Measurements from ENCODE around the gene FGF14.

The FGF14 gene

DNA sequence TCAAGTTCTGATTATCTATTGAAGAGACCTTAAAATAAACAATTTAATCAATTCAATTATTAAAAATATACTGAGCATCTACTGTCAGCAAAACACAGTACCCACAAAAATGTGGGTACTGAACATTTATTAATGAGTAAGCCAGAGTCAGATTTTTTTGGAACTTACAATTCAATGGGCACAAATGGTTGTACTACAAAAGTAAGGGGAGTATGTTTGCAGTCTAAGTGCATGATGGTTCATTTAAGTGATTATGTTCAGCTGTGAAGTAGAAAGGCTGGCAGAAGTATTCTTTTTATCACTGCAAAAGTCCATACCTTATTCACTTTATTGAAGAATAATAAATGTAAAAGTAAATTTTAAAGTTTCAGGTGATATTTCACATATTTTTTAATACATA is 27.6 kb downstream of the FGF14 start:
- no peak for TF ChIP-seq Cebpa-rat (IDR thresholded peaks at IDR 0.05)
- H3K36me3 ChIP-seq = no peaks in the 10 kb centered on the region
- H3K9me3 ChIP-seq = no peaks in the 10 kb centered on the region
- H3K4me3 ChIP-seq = no peak overlapping the region
- H3K27ac ChIP-seq = no peak overlapping the region
- H4K20me1 ChIP-seq = no peaks in the 10 kb centered on the region
- no peaks in the 10 kb centered on the region for H3K4me1 ChIP-seq
- no peaks in the 10 kb centered on the region for H3K27me3 ChIP-seq
- H3K4me2 ChIP-seq = no peak overlapping the region
- H3K9ac ChIP-seq = no peak overlapping the region

DNA sequence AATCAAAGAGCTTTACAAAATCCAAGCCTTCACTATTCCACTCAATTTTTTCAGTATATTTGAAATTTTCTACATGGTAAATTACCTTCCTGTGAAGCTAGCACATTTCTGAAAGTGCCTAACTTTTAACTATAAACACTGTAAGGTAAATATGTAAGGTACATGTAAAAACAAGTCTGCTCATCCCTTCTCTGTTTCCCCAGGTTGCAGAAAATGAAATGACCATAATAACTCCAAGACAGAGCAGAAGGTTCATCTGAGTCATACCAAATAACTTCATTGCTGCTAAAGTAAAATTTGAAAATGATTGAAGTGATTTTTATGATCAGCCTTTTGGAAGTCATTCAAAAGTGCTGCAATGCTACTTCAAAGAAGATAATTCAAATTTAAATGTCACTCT is 28.6 kb downstream of the FGF14 start:
- Histone ChIP-seq H3K27me3 (no peaks in the 10 kb centered on the region), H4K20me1 (no peaks in the 10 kb centered on the region), H3K9me3 (no peaks in the 10 kb centered on the region), H3K4me1 (no peaks in the 10 kb centered on the region), H3K4me2 (no peak overlapping the region), H3K4me3 (no peak overlapping the region), H3K36me3 (no peaks in the 10 kb centered on the region), H3K9ac (no peak overlapping the region), H3K27ac (no peak overlapping the region)
- no peak for TF ChIP-seq Cebpa-rat (IDR thresholded peaks at IDR 0.05)

DNA sequence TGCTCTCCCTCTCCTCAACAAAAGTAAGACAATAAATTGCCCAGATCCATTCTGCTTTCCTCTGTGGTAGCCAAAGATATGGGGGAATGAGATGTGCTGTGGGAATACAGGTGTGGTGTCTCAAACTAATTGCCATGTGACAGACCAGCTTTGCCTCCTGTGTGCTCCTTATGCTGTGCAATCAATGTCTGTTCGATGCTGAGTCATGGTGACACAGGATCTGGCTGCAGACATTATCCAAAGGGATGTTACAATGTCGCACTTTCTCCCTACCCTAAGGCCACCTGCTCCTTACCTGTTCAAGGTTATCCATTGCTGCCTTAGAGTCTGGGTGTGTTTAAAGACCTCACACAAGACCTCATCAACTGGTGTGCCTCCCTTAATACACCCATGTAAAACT is 32.5 kb downstream of the FGF14 start:
- H3K4me1 ChIP-seq = no peaks in the 10 kb centered on the region
- no peaks in the 10 kb centered on the region for H3K9me3 ChIP-seq
- no peak overlapping the region for H3K27ac ChIP-seq
- no peaks in the 10 kb centered on the region for H3K36me3 ChIP-seq
- no peak for TF ChIP-seq Cebpa-rat (IDR thresholded peaks at IDR 0.05)
- H3K27me3 ChIP-seq = no peaks in the 10 kb centered on the region
- H3K4me3 ChIP-seq = no peak overlapping the region
- H3K9ac ChIP-seq = no peak overlapping the region
- H4K20me1 ChIP-seq = no peaks in the 10 kb centered on the region
- no peak overlapping the region for H3K4me2 ChIP-seq

DNA sequence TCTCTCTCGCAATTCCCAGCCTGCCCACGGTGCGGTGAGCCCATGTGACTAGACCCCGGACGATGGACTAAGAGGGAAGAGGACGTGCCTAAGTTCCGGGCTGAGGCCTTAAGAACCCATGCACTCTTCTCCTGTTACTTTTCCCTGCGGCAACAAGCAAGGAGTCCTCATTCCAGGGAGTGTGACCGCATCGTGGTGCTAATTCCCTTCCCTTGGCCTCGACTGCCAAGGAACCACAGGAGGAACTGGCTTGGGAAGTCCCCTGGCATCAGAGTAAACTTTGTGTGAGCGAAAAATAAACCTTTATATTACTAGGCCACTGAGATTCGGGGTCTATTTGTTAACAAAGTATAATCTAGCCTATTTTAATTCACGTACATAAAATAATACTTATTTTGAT is 34.0 kb downstream of the FGF14 start:
- no peak overlapping the region for H3K4me3 ChIP-seq
- H3K9me3 ChIP-seq = no peaks in the 10 kb centered on the region
- no peak overlapping the region for H3K27ac ChIP-seq
- H3K9ac ChIP-seq = no peak overlapping the region
- no peaks in the 10 kb centered on the region for H3K4me1 ChIP-seq
- H3K4me2 ChIP-seq = no peak overlapping the region
- H3K27me3 ChIP-seq = no peaks in the 10 kb centered on the region
- no peak for TF ChIP-seq Cebpa-rat (IDR thresholded peaks at IDR 0.05)
- H3K36me3 ChIP-seq = no peaks in the 10 kb centered on the region
- no peaks in the 10 kb centered on the region for H4K20me1 ChIP-seq

DNA sequence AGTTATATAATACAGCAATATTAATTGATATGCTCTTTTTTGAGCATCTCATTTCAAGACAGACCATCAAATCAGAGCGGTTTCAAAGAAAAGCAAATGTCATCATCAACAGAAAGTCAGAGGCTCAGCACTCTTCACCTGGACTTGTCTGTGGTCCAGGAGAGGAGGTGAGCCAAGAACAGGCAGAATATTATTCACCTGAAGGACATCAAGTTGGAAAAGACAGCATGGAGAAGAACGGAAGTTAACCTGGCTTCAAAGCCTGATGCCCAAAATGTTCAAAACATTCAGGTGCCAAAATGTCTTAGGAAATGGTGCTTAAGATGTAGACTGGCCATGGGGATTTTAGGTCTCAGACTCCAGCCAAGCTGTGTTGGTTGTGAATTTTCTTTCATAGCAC is 40.7 kb downstream of the FGF14 start:
- TF ChIP-seq Cebpa-rat (IDR thresholded peaks at IDR 0.05) = no peak
- Histone ChIP-seq H4K20me1 (no peaks in the 10 kb centered on the region), H3K36me3 (no peaks in the 10 kb centered on the region), H3K27ac (no peak overlapping the region), H3K9ac (no peak overlapping the region), H3K4me1 (no peaks in the 10 kb centered on the region), H3K4me2 (no peak overlapping the region), H3K27me3 (no peaks in the 10 kb centered on the region), H3K4me3 (no peak overlapping the region), H3K9me3 (no peaks in the 10 kb centered on the region)

DNA sequence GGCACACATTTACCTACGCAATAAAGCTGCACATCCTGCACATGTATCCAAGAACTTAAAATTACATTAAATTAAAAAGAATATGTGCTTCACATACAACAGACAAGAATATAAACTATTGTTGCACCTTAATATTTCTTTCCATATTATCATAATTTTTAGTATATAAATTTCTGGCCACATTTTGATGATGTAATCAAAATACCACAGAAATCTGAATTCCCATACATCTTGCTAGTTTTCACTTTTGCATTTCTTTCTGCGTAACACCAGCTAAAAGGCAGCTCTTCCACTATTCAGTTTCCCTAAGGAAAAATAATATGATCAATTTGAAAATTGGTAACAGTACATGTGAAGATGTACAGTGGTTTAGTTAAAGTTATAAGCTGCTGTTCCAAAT is 42.6 kb downstream of the FGF14 start:
- no peaks in the 10 kb centered on the region for H4K20me1 ChIP-seq
- H3K9me3 ChIP-seq = no peaks in the 10 kb centered on the region
- no peak overlapping the region for H3K27ac ChIP-seq
- H3K4me2 ChIP-seq = no peak overlapping the region
- H3K27me3 ChIP-seq = no peaks in the 10 kb centered on the region
- no peak overlapping the region for H3K4me3 ChIP-seq
- no peak overlapping the region for H3K9ac ChIP-seq
- no peak for TF ChIP-seq Cebpa-rat (IDR thresholded peaks at IDR 0.05)
- no peaks in the 10 kb centered on the region for H3K36me3 ChIP-seq
- no peaks in the 10 kb centered on the region for H3K4me1 ChIP-seq

DNA sequence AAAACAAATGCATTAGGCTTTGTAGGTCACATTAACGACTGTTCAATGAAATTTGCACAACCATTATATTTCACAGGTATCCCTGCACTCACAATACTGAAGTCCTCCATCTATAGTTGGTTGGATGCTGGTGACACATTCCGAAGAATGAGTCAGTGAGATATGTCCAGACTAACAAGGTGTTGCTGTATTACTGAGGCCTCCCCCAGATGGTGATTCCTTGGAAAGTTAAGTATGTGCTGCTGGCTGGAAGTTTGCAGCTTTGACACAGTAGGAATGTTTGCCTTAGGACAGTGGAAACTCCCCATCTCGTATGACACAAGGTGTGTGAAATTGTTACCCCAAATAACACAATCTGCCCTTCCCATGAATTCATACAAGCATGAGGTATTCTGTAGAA is 46.6 kb downstream of the FGF14 start:
- Histone ChIP-seq H3K9me3 (no peaks in the 10 kb centered on the region), H3K36me3 (no peaks in the 10 kb centered on the region), H3K9ac (no peak overlapping the region), H3K27me3 (no peaks in the 10 kb centered on the region), H3K4me2 (no peak overlapping the region), H3K4me1 (no peaks in the 10 kb centered on the region), H3K4me3 (no peak overlapping the region), H3K27ac (no peak overlapping the region), H4K20me1 (no peaks in the 10 kb centered on the region)
- no peak for TF ChIP-seq Cebpa-rat (IDR thresholded peaks at IDR 0.05)

DNA sequence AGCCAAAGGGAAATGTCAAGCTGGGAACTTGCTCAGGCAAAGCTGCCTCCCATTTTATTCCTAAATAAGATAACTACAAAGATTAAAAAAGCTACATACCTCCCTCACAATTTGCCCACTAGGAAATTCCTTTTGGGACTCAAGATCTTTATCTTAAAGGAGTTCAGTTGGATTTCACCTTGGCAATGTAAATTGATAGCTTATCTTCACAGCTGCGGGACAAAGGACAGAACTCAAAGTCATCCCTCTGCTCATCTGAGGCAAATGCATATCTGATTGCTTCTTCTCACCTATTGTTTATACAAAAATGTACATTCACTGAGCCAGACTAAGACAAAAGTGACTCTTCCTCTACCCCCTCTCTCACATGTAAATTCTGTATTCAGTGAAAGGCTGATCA is 47.8 kb downstream of the FGF14 start:
- no peak overlapping the region for H3K27ac ChIP-seq
- no peak overlapping the region for H3K4me2 ChIP-seq
- no peak for TF ChIP-seq Cebpa-rat (IDR thresholded peaks at IDR 0.05)
- no peaks in the 10 kb centered on the region for H4K20me1 ChIP-seq
- H3K9me3 ChIP-seq = no peaks in the 10 kb centered on the region
- no peak overlapping the region for H3K9ac ChIP-seq
- H3K27me3 ChIP-seq = no peaks in the 10 kb centered on the region
- no peaks in the 10 kb centered on the region for H3K4me1 ChIP-seq
- no peaks in the 10 kb centered on the region for H3K36me3 ChIP-seq
- no peak overlapping the region for H3K4me3 ChIP-seq

DNA sequence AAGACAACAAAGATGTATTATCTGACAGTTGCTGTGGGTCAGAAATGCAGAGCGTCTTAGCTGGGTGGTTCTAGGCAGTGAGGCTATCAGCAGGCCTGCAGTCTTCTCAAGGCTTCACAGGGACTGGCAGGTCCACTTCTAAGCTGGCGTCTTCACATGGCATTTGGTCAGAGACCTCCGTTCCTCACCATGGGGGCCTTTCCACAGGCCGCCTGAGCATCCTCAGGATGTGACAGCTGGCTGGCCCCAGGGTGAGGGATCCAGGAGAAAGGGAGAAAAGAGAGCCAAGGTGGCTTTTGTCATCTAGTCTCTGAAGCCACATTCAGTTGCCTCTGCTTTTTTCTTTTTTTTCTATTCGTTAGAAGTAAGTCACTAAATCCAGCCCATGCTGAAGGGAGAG is 50.3 kb downstream of the FGF14 start:
- Histone ChIP-seq H3K4me3 (no peak overlapping the region), H3K4me2 (no peak overlapping the region), H4K20me1 (no peaks in the 10 kb centered on the region), H3K9ac (no peak overlapping the region), H3K27me3 (no peaks in the 10 kb centered on the region), H3K36me3 (no peaks in the 10 kb centered on the region), H3K27ac (no peak overlapping the region), H3K9me3 (no peaks in the 10 kb centered on the region), H3K4me1 (no peaks in the 10 kb centered on the region)
- TF ChIP-seq Cebpa-rat (IDR thresholded peaks at IDR 0.05) = no peak

DNA sequence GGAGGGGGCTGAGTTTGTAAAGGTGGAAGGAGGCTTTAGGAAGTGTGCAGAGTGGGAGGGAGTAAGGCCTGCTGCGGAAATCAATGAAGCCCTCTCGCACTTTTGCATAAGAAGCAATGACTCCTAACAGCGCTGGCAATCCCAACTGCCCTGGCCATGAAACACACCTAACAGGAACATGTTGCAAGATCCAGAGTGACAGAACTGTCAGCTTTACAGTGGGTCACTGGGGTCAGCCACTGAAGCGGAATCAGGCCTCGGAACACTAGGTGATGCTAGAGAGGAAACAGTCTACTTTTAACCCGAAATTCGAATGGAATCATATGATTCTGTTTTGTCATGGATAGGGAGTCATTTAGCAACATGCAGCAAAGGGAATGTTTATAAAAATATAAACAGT is 54.4 kb downstream of the FGF14 start:
- H3K9ac ChIP-seq = no peak overlapping the region
- no peak for TF ChIP-seq Cebpa-rat (IDR thresholded peaks at IDR 0.05)
- H3K9me3 ChIP-seq = no peaks in the 10 kb centered on the region
- H4K20me1 ChIP-seq = no peaks in the 10 kb centered on the region
- H3K4me2 ChIP-seq = no peak overlapping the region
- no peaks in the 10 kb centered on the region for H3K36me3 ChIP-seq
- H3K27ac ChIP-seq = no peak overlapping the region
- no peaks in the 10 kb centered on the region for H3K27me3 ChIP-seq
- H3K4me3 ChIP-seq = no peak overlapping the region
- no peaks in the 10 kb centered on the region for H3K4me1 ChIP-seq

DNA sequence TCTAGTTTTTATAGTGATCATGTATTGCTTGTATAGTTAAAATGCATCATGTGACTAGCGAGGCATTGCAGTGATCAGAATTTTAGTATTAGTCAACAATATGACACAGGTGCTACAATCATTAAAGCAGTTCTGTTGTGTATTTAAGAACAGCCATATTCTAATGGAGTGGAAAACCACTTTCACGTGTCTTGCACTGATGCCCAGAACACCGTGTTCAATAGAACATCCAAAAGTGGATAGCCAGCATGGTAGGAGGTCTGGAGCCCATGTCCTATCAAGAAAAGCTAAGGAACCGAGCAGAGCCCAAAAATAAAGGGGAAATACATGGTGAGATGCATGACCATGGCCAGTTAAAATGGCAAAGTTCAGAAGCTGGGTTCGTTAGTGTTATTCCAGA is 55.1 kb downstream of the FGF14 start:
- Histone ChIP-seq H3K4me3 (no peak overlapping the region), H3K9ac (no peak overlapping the region), H3K4me1 (no peaks in the 10 kb centered on the region), H3K36me3 (no peaks in the 10 kb centered on the region), H3K27ac (no peak overlapping the region), H3K4me2 (no peak overlapping the region), H3K9me3 (no peaks in the 10 kb centered on the region), H3K27me3 (no peaks in the 10 kb centered on the region), H4K20me1 (no peaks in the 10 kb centered on the region)
- no peak for TF ChIP-seq Cebpa-rat (IDR thresholded peaks at IDR 0.05)

Measured in BLaER1 (cell line).